HCT116 (cell line): Measurements from ENCODE around the gene TCEA2. TPM values are rescaled to one million over a fixed set of nuclear protein-coding genes. Genes with fewer than 3 reads are reported as not detected.

Experiments used
- ATAC-seq: fragments of 200-7000 bp; cut with Tn5 transposase; 2 replicates; pipeline ENCODE4 v1.9.1; 2020; ENCODE audit warnings: mild to moderate bottlenecking, moderate library complexity
- BruUV-seq: library from RNA; stranded (reverse); fragments of 400-500 nt; replicated peaks from 2 replicates; lab custom pipeline; 2021; lab: Mats Ljungman, UMichigan
- CTCF ChIA-PET: fragments of 300-600 bp; sonication (Branson Sonifier 250); formaldehyde crosslinking; loops from one replicate; lab custom pipeline; 2021; ENCODE audit warnings: antibody characterized with exemption; lab: Charles Lee
- POLR2A ChIA-PET: fragments of 300-600, 350-600 bp; sonication (Branson Sonifier 250); formaldehyde crosslinking; loops from one replicate; lab custom pipeline; 2021; ENCODE audit warnings: antibody characterized with exemption; lab: Charles Lee
- RAD21 ChIA-PET, 2 experiments: fragments of 300-600 bp; sonication (Branson Sonifier 250); formaldehyde crosslinking; loops; one replicate each; lab custom pipeline; 2023; ENCODE audit warnings: low total read pairs in 2 of 2; ENCODE audit not compliant: uncharacterized antibody in 2 of 2, unreplicated experiment in 2 of 2, low non-redundant PET in 1 of 2; lab: Charles Lee
- DNase-seq: peaks from one replicate; pipeline ENCODE4 v3.0.0-alpha.2; 2010; ENCODE audit warnings: low read depth, low spot score
- H2AFZ ChIP-seq: fragments of 200-600 bp; shearing (Covaris generic), sonication (generic); 2 replicates; pipeline ENCODE4 v1.6.1; 2017; ENCODE audit warnings: low read depth, mixed run types, mixed read lengths, antibody characterized with exemption, low read length; ENCODE audit not compliant: poor library complexity, severe bottlenecking
- H3K27ac ChIP-seq: 2 replicates; pipeline ENCODE4 v1.5.1; 2012; ENCODE audit warnings: low read depth, low read length
- H3K27me3 ChIP-seq: fragments of 200-600 bp; sonication (generic); 2 replicates; pipeline ENCODE4 v1.6.1; 2016; ENCODE audit warnings: mixed run types, low read length, mixed read lengths; ENCODE audit not compliant: insufficient read depth
- H3K36me3 ChIP-seq, 2 experiments: fragments of 200-500 bp in 1 of 2; fragments of 200-600 bp in 1 of 2; sonication (Bioruptor generic) in 1 of 2; sonication (generic) in 1 of 2; 2 replicates each; pipeline versions ENCODE4 v1.5.1 to v1.6.1; 2014 to 2016; ENCODE audit warnings: low read length in 2 of 2, inconsistent platforms in 1 of 2, mixed read lengths in 1 of 2, mixed run types in 1 of 2; ENCODE audit not compliant: insufficient read depth in 2 of 2, control insufficient read depth in 1 of 2
- H3K4me1 ChIP-seq, 2 experiments: fragments of 200-600 bp in 1 of 2; sonication (generic) in 1 of 2; 2 replicates each; pipeline versions ENCODE4 v1.5.1 to v1.6.1; 2012 to 2017; ENCODE audit warnings: low read length in 2 of 2, inconsistent platforms in 1 of 2, mild to moderate bottlenecking in 1 of 2, mixed read lengths in 1 of 2, mixed run types in 1 of 2, moderate library complexity in 1 of 2; ENCODE audit not compliant: insufficient read depth in 2 of 2, control insufficient read depth in 1 of 2
- H3K4me2 ChIP-seq: fragments of 200-600 bp; sonication (generic); 2 replicates; pipeline ENCODE4 v1.6.1; 2017; ENCODE audit warnings: mixed run types, low read length, mixed read lengths
- H3K4me3 ChIP-seq, 2 experiments: fragments of 200-600 bp in 1 of 2; sonication (generic) in 1 of 2; replicated peaks in 1 of 2; 2 replicates each; pipeline ENCODE4 v1.5.1; 2011 to 2016; ENCODE audit warnings: low read length in 2 of 2, control low read depth in 1 of 2, low read depth in 1 of 2, mild to moderate bottlenecking in 1 of 2, mixed read lengths in 1 of 2, mixed run types in 1 of 2
- H3K79me2 ChIP-seq: fragments of 200-600 bp; sonication (generic); 2 replicates; pipeline ENCODE4 v1.6.1; 2017; ENCODE audit warnings: mild to moderate bottlenecking, mixed run types, low read length, moderate library complexity, mixed read lengths; ENCODE audit not compliant: insufficient read depth
- H3K9ac ChIP-seq: fragments of 200-600 bp; sonication (generic); 2 replicates; pipeline ENCODE4 v1.6.1; 2016; ENCODE audit warnings: low read length, mixed read lengths
- H3K9me2 ChIP-seq: fragments of 200-600 bp; sonication (generic), shearing (Covaris generic); 2 replicates; pipeline ENCODE4 v1.6.1; 2017; ENCODE audit warnings: mixed run types, mild to moderate bottlenecking, moderate library complexity; ENCODE audit not compliant: insufficient read depth
- H3K9me3 ChIP-seq, 2 experiments: fragments of 200-500 bp in 1 of 2; fragments of 200-600 bp in 1 of 2; sonication (Bioruptor generic) in 1 of 2; sonication (generic) in 1 of 2; 2 replicates each; pipeline ENCODE4 v1.6.1; 2014 to 2017; ENCODE audit warnings: low read length in 2 of 2, mixed read lengths in 2 of 2, inconsistent platforms in 1 of 2, low read depth in 1 of 2, mild to moderate bottlenecking in 1 of 2, mixed run types in 1 of 2, moderate library complexity in 1 of 2; ENCODE audit not compliant: control insufficient read depth in 1 of 2, insufficient read depth in 1 of 2
- H4K20me1 ChIP-seq: fragments of 200-600 bp; sonication (generic), shearing (Covaris generic); 2 replicates; pipeline ENCODE4 v1.6.1; 2017; ENCODE audit warnings: mixed run types, mild to moderate bottlenecking, moderate library complexity; ENCODE audit not compliant: insufficient read depth
- ATF3 ChIP-seq: IDR thresholded peaks from 2 replicates; pipeline ENCODE4 v1.6.1; 2012
- CBX3 ChIP-seq: IDR thresholded peaks from 2 replicates; pipeline ENCODE4 v1.6.1; 2012; ENCODE audit warnings: low read depth
- CEBPB ChIP-seq: IDR thresholded peaks from 2 replicates; pipeline ENCODE4 v1.6.1; 2012; ENCODE audit warnings: low read depth
- ELF1 ChIP-seq: IDR thresholded peaks from 2 replicates; pipeline ENCODE4 v1.6.1; 2012; ENCODE audit warnings: low read depth, borderline replicate concordance
- EZH2 ChIP-seq: fragments of 200-600 bp; sonication (generic); IDR thresholded peaks from 2 replicates; pipeline ENCODE4 v1.6.1; 2017; ENCODE audit warnings: antibody characterized with exemption, mixed run types
- FOSL1 ChIP-seq: IDR thresholded peaks from 2 replicates; pipeline ENCODE4 v1.6.1; 2012; ENCODE audit warnings: low read depth
- JUND ChIP-seq: IDR thresholded peaks from 2 replicates; pipeline ENCODE4 v1.6.1; 2012
- MAX ChIP-seq: IDR thresholded peaks from 2 replicates; pipeline ENCODE4 v1.6.1; 2012
- POLR2A ChIP-seq: IDR thresholded peaks from 2 replicates; pipeline ENCODE4 v1.7.0; 2011; ENCODE audit warnings: borderline replicate concordance; ENCODE audit not compliant: insufficient read depth, insufficient read length; ENCODE audit errors: extremely low read depth
- POLR2AphosphoS5 ChIP-seq: IDR thresholded peaks from 2 replicates; pipeline ENCODE4 v1.6.1; 2011; ENCODE audit warnings: mild to moderate bottlenecking, low read depth, low read length, moderate library complexity
- RAD21 ChIP-seq: IDR thresholded peaks from 2 replicates; pipeline ENCODE4 v1.6.1; 2012; ENCODE audit warnings: low read depth, mild to moderate bottlenecking
- REST ChIP-seq: IDR thresholded peaks from 2 replicates; pipeline ENCODE4 v1.6.1; 2012; ENCODE audit warnings: low read depth
- SIN3A ChIP-seq: IDR thresholded peaks from 2 replicates; pipeline ENCODE4 v1.6.1; 2012; ENCODE audit warnings: low read depth
- SP1 ChIP-seq: IDR thresholded peaks from 2 replicates; pipeline ENCODE4 v1.6.1; 2012; ENCODE audit warnings: low read depth
- SRF ChIP-seq: IDR thresholded peaks from 2 replicates; pipeline ENCODE4 v1.6.1; 2012; ENCODE audit warnings: low read depth
- YY1 ChIP-seq: IDR thresholded peaks from 2 replicates; pipeline ENCODE4 v1.6.1; 2011; ENCODE audit warnings: low read length, low read depth, moderate library complexity, mild to moderate bottlenecking; ENCODE audit not compliant: insufficient replicate concordance; ENCODE audit errors: extremely low read depth
- ZBTB33 ChIP-seq: IDR thresholded peaks from 2 replicates; pipeline ENCODE4 v1.6.1; 2011; ENCODE audit warnings: mild to moderate bottlenecking, low read length, moderate library complexity; ENCODE audit not compliant: insufficient replicate concordance; ENCODE audit errors: extremely low read depth
- ZFX ChIP-seq: fragments of 450-650 bp; IDR thresholded peaks from 2 replicates; pipeline ENCODE4 v1.6.1; 2017
- intact Hi-C: fragments of 100-400 bp; cut with micrococcal nuclease; formaldehyde crosslinking; loops from 2 replicates; pipeline ENCODE4 v1.10.0; 2022
- total RNA-seq: library from RNA; stranded (reverse); gene quantifications from one replicate; pipeline ENCODE4 v1.2.1, GENCODE V29; 2021; ENCODE audit not compliant: unreplicated experiment

Gene TCEA2
- total RNA-seq, 1 experiment from 2014 or later: 29.7 TPM

GRCh38 chr20:64040231-64041039 lies 22.6 kb upstream of the TCEA2 start (continued):
- no peak for TF ChIP-seq CEBPB
- no peak for TF ChIP-seq ZFX
- TF ChIP-seq, all 23 proteins: peak for 0

- ChIA-PET CTCF (interaction anchor here (5.1 kb wide), 1 partner anchor 13 kb away, joined by 35 read pairs; no protein-coding TSS in a partner anchor), POLR2A (no interaction called here), RAD21 (no interaction called here)
- intact Hi-C loops: no loop called here
- Histone ChIP-seq H3K27ac (no peak overlapping the region), H3K4me3 (no peak overlapping the region), H2AFZ (no peak overlapping the region), H3K9me2 (no peaks in the 10 kb centered on the region), H3K9ac (no peak overlapping the region), H3K9me3 (no peaks in the 10 kb centered on the region), H4K20me1 (no peaks in the 10 kb centered on the region), H3K36me3 (no peaks in the 10 kb centered on the region), H3K4me1 (peaks cover 23 to 42% of the 10 kb centered on the region in 2 experiments), H3K27me3 (no peaks in the 10 kb centered on the region), H3K4me2 (no peak overlapping the region), H3K79me2 (no peaks in the 10 kb centered on the region)
- BruUV-seq: no TSS peak
- no peak for DNase-seq
- TF ChIP-seq SP1: no peak
- TF ChIP-seq POLR2AphosphoS5: no peak
- no peak for TF ChIP-seq RAD21
- TF ChIP-seq EZH2: no peak
- no peak for TF ChIP-seq REST
- TF ChIP-seq JUND: no peak
- TF ChIP-seq CBX3: no peak
- TF ChIP-seq SIN3A: no peak
- no peak for TF ChIP-seq YY1
- TF ChIP-seq ATF3: no peak
- TF ChIP-seq FOSL1: no peak
- no peak for TF ChIP-seq MAX
- no peak for TF ChIP-seq SRF
- no peak for TF ChIP-seq ZBTB33
- no peak for TF ChIP-seq ELF1
- no peak for TF ChIP-seq ZFX
- no peak for TF ChIP-seq POLR2A
- ATAC-seq: no peak
These were observed 21.8 kb upstream of the TCEA2 start for GRCh38 chr20:64041040-64041780.
